Endothelial cell of umbilical vein (primary cell): ENCODE results near the gene B3GALT6. TPM values are rescaled to one million over a fixed set of nuclear protein-coding genes. Genes with fewer than 3 reads are reported as not detected.
A peak's percentile ranks its signal among the peaks of the same experiment; 100 is the strongest.

ENCODE experiments used
- BruUV-seq: library from RNA; stranded (reverse); fragments of 400-500 nt; replicated peaks from 2 replicates; lab custom pipeline; 2021; lab: Mats Ljungman, UMichigan
- CTCF ChIA-PET: fragments of 300-600, 350-600 bp; sonication (Branson Sonifier 250); formaldehyde crosslinking; loops from one replicate; lab custom pipeline; 2021; ENCODE audit warnings: antibody characterized with exemption, inconsistent platforms; lab: Charles Lee
- POLR2A ChIA-PET: fragments of 300-600, 350-600 bp; sonication (Branson Sonifier 250); formaldehyde crosslinking; loops from one replicate; lab custom pipeline; 2021; ENCODE audit warnings: antibody characterized with exemption, inconsistent platforms; lab: Charles Lee
- DNase-seq: peaks from one replicate; pipeline ENCODE4 v3.0.0-alpha.2; 2011; ENCODE audit warnings: low read depth, low spot score
- FAIRE-seq: peaks from 2 replicates; lab custom pipeline; 2011; peaks lifted over from hg19 to GRCh38; lab: Jason Lieb, UNC
- H2AFZ ChIP-seq: 2 replicates; pipeline ENCODE4 v1.6.0; 2012; ENCODE audit warnings: low read depth, low read length, control low read depth, inconsistent platforms
- H3K27ac ChIP-seq: 2 replicates; pipeline ENCODE4 v1.5.1; 2011; ENCODE audit warnings: low read depth, mild to moderate bottlenecking, control low read depth, low read length, moderate library complexity; ENCODE audit not compliant: insufficient read depth
- H3K27me3 ChIP-seq, 2 experiments: 2 replicates each; pipeline versions ENCODE4 v1.6.0 to v1.6.1; 2011; ENCODE audit warnings: low read length in 2 of 2, mixed read lengths in 1 of 2; ENCODE audit not compliant: control insufficient read depth in 2 of 2, insufficient read depth in 2 of 2
- H3K36me3 ChIP-seq, 2 experiments: 2 replicates in 1 of 2; 3 replicates in 1 of 2; pipeline ENCODE4 v1.5.1; 2011; ENCODE audit warnings: low read length in 2 of 2, mild to moderate bottlenecking in 1 of 2, moderate library complexity in 1 of 2; ENCODE audit not compliant: control insufficient read depth in 2 of 2, insufficient read depth in 2 of 2; ENCODE audit errors: extremely low read depth in 1 of 2
- H3K4me1 ChIP-seq: 3 replicates; pipeline ENCODE4 v1.5.1; 2011; ENCODE audit warnings: mild to moderate bottlenecking, low read length; ENCODE audit not compliant: control insufficient read depth, insufficient read depth; ENCODE audit errors: extremely low read depth
- H3K4me2 ChIP-seq: 2 replicates; pipeline ENCODE4 v1.6.1; 2011; ENCODE audit warnings: low read length, control low read depth, mixed read lengths; ENCODE audit not compliant: insufficient read depth
- H3K4me3 ChIP-seq, 3 experiments: fragments of 200-600 bp in 1 of 3; sonication (generic), shearing (Covaris generic) in 1 of 3; replicated peaks in 1 of 3; 2 replicates each; pipeline ENCODE4 v1.5.1; 2011 to 2016; ENCODE audit warnings: control low read depth in 3 of 3, low read length in 3 of 3, mild to moderate bottlenecking in 2 of 3, inconsistent platforms in 1 of 3, low read depth in 1 of 3, moderate library complexity in 1 of 3; ENCODE audit not compliant: insufficient read depth in 1 of 3
- H3K79me2 ChIP-seq: 2 replicates; pipeline ENCODE4 v1.6.0; 2012; ENCODE audit warnings: low read length, inconsistent platforms; ENCODE audit not compliant: control insufficient read depth, insufficient read depth
- H3K9ac ChIP-seq: replicated peaks from 2 replicates; pipeline ENCODE3; 2011; ENCODE audit warnings: low read length, control low read depth; ENCODE audit not compliant: insufficient read depth; ENCODE audit errors: extremely low read depth
- H3K9me1 ChIP-seq: replicated peaks from 3 replicates; pipeline ENCODE4 v1.6.0; 2011; ENCODE audit warnings: mild to moderate bottlenecking, low read length; ENCODE audit not compliant: control insufficient read depth, insufficient read depth; ENCODE audit errors: extremely low read depth
- H3K9me3 ChIP-seq: replicated peaks from 2 replicates; pipeline ENCODE4 v1.5.1; 2012; ENCODE audit warnings: low read length, inconsistent platforms; ENCODE audit not compliant: control insufficient read depth, insufficient read depth
- H4K20me1 ChIP-seq: replicated peaks from 2 replicates; pipeline ENCODE3; 2011; ENCODE audit warnings: mild to moderate bottlenecking, low read length; ENCODE audit not compliant: control insufficient read depth, insufficient read depth; ENCODE audit errors: extremely low read depth
- CTCF ChIP-seq, 2 donors: IDR thresholded peaks; 1 replicate in 1 of 2; 2 replicates in 1 of 2; pipeline ENCODE4 v1.5.1; 2011; ENCODE audit warnings: low read length in 2 of 2, mild to moderate bottlenecking in 2 of 2, moderate library complexity in 2 of 2, control low read depth in 1 of 2, inconsistent platforms in 1 of 2, low read depth in 1 of 2; ENCODE audit not compliant: insufficient read depth in 1 of 2; ENCODE audit errors: extremely low read depth in 1 of 2
- EZH2 ChIP-seq: IDR thresholded peaks from 2 replicates; pipeline ENCODE4 v1.6.1; 2012; ENCODE audit warnings: borderline replicate concordance, low read depth, mild to moderate bottlenecking, moderate library complexity, low read length, inconsistent platforms; ENCODE audit not compliant: severe bottlenecking
- GATA2 ChIP-seq: IDR thresholded peaks from 2 replicates; pipeline ENCODE4 v1.7.0; 2011; ENCODE audit warnings: low read depth, mild to moderate bottlenecking, moderate library complexity, mixed read lengths, low read length; ENCODE audit not compliant: insufficient read length, insufficient read depth
- JUN ChIP-seq: IDR thresholded peaks from 2 replicates; pipeline ENCODE4 v1.6.1; 2011; ENCODE audit warnings: borderline replicate concordance, low read depth; ENCODE audit not compliant: insufficient read length, insufficient read depth
- POLR2A ChIP-seq: IDR thresholded peaks from 2 replicates; pipeline ENCODE4 v1.6.1; 2012; ENCODE audit warnings: low read depth, mild to moderate bottlenecking, control low read depth, low read length
- POLR2AphosphoS5 ChIP-seq: IDR thresholded peaks from 2 replicates; pipeline ENCODE4 v1.6.1; 2012; ENCODE audit warnings: low read depth, mild to moderate bottlenecking, control low read depth, low read length, moderate library complexity; ENCODE audit not compliant: insufficient read depth
- dilution Hi-C: fragments of 300-500 bp; cut with MboI; formaldehyde crosslinking; loops from one replicate; pipeline ENCODE4 v1.15.0; 2019; ENCODE audit warnings: low sequenced_read_pairs; ENCODE audit not compliant: extremely low pct_ligation_motif_present
- intact Hi-C: fragments of 100-400 bp; cut with micrococcal nuclease; formaldehyde crosslinking; loops from one replicate; pipeline ENCODE4 v1.10.0; 2022
- polyA plus RNA-seq, 4 experiments: library from polyadenylated mRNA; depleted of rRNA in 3 of 4; stranded (reverse) in 3 of 4; unstranded in 1 of 4; fragments of >200 nt; gene quantifications; 2 replicates each; pipeline versions ENCODE4 v1.2.1 to v1.2.3, GENCODE V29; 2011 to 2012; ENCODE audit warnings: missing spikeins in 1 of 4
- total RNA-seq: library from RNA; stranded (reverse); gene quantifications from 2 replicates; pipeline ENCODE4 v1.2.3, GENCODE V29; 2021

B3GALT6 gene
- total and polyA plus RNA-seq, 2 donors (not counting 3 experiments of a cell fraction or from before 2014, with no cell fraction given): 24.6 to 34.1 TPM

- Histone ChIP-seq H4K20me1 (no peaks in the 10 kb centered on the region), H3K9ac (no peak overlapping the region), H3K79me2 (no peaks in the 10 kb centered on the region), H3K9me3 (no peaks in the 10 kb centered on the region), H3K9me1 (no peaks in the 10 kb centered on the region), H3K36me3 (no peaks in the 10 kb centered on the region), H3K4me2 (no peak overlapping the region), H2AFZ (no peak overlapping the region), H3K4me3 (no peak overlapping the region), H3K27me3 (peaks cover 0 to 1% of the 10 kb centered on the region in 2 experiments), H3K27ac (no peak overlapping the region), H3K4me1 (no peaks in the 10 kb centered on the region)
- DNase-seq: no peak
- ChIA-PET CTCF (no interaction called here), POLR2A (interaction anchor here (0.5 kb wide), 1 partner anchor 14 kb away, joined by 3 read pairs; no protein-coding TSS in a partner anchor)
- intact Hi-C loops: no loop called here
- dilution Hi-C loops: no loop called here
- FAIRE-seq: no peak
- no peak for TF ChIP-seq GATA2
- no peak for TF ChIP-seq POLR2AphosphoS5
- TF ChIP-seq POLR2A: no peak
- no TSS peak for BruUV-seq
Observed at GRCh38 chr1:1199961-1200875, 31.8 kb upstream of the B3GALT6 start.

- H3K9me1 ChIP-seq: no peaks in the 10 kb centered on the region
- no peak for FAIRE-seq
- peak; percentile 10 for DNase-seq
- dilution Hi-C loops (no loop called here), intact Hi-C loops (no loop called here)
- H3K27me3 ChIP-seq: peaks cover 1 to 6% of the 10 kb centered on the region in 2 experiments
- CTCF ChIA-PET: no interaction called here
- TF ChIP-seq JUN (no peak), CTCF (IDR thresholded peaks at IDR 0.05; ENCODE audit: extremely low read depth in 1 of 2, insufficient read depth in 1 of 2, low read depth in 1 of 2, low read length in 2 of 2) (no peak), EZH2 (peak; percentile 34)
- no peaks in the 10 kb centered on the region for H3K4me1 ChIP-seq
- H3K9me3 ChIP-seq: no peaks in the 10 kb centered on the region
- no peak overlapping the region for H3K9ac ChIP-seq
- POLR2A ChIA-PET: interaction anchor here (0.5 kb wide), 1 partner anchor 15 kb away, joined by 3 read pairs; no protein-coding TSS in a partner anchor
- peak overlapping the region in 1 of 3 experiments; percentile 26 for H3K4me3 ChIP-seq
- H4K20me1 ChIP-seq: no peaks in the 10 kb centered on the region
- no peak overlapping the region for H3K4me2 ChIP-seq
- peak overlapping the region; percentile 44 for H2AFZ ChIP-seq
- no peaks in the 10 kb centered on the region for H3K36me3 ChIP-seq
- no peaks in the 10 kb centered on the region for H3K79me2 ChIP-seq
- no TSS peak for BruUV-seq
- no peak overlapping the region for H3K27ac ChIP-seq
Observed at GRCh38 chr1:1200876-1201810, 30.9 kb upstream of the B3GALT6 start.
